Measurements from ENCODE around the gene INO80C.
"Not testable (repeated sequence)": the region's sequence is repeated elsewhere in the genome, so short reads cannot be mapped to it uniquely, and the experiment has no call there.

Gene INO80C

GRCh38 chr18:35487525-35487924, 10.2 kb downstream of the INO80C start:
- DNase-seq: not testable (repeated sequence)

- no peak for DNase-seq
Measured at GRCh38 chr18:35485852-35486251, 11.9 kb downstream of the INO80C start.

- DNase-seq: no peak
Measured at GRCh38 chr18:35484034-35484433, 13.7 kb downstream of the INO80C start.

- no peak for DNase-seq
Measured at GRCh38 chr18:35481960-35482366, 15.8 kb downstream of the INO80C start.

GRCh38 chr18:35479911-35480586, 17.7 kb downstream of the INO80C start:
- DNase-seq: no peak

- no peak for DNase-seq
Measured at GRCh38 chr18:35478520-35479435, 19.0 kb downstream of the INO80C start.

GRCh38 chr18:35477974-35478373, 19.8 kb downstream of the INO80C start:
- DNase-seq: no peak

GRCh38 chr18:35477497-35477896, 20.3 kb downstream of the INO80C start:
- DNase-seq: no peak

GRCh38 chr18:35474884-35475283, 22.9 kb downstream of the INO80C start:
- no peak for DNase-seq

GRCh38 chr18:35473562-35473961, 24.2 kb downstream of the INO80C start:
- DNase-seq: no peak

GRCh38 chr18:35470435-35470834, 27.3 kb downstream of the INO80C start:
- DNase-seq: no peak

- no peak for DNase-seq
Measured at GRCh38 chr18:35469725-35470124, 28.0 kb downstream of the INO80C start.

- no peak for DNase-seq
Measured at GRCh38 chr18:35468711-35469110, 29.0 kb downstream of the INO80C start.

- DNase-seq: no peak
Measured at GRCh38 chr18:35467624-35468016, 30.1 kb downstream of the INO80C start.

GRCh38 chr18:35466815-35467623, 30.7 kb downstream of the INO80C start:
- no peak for DNase-seq

GRCh38 chr18:35466334-35466733, 31.4 kb downstream of the INO80C start:
- no peak for DNase-seq

GRCh38 chr18:35465329-35465728, 32.4 kb downstream of the INO80C start:
- DNase-seq: no peak

- no peak for DNase-seq
Measured at GRCh38 chr18:35464831-35465279, 32.9 kb downstream of the INO80C start.

- DNase-seq: no peak
Measured at GRCh38 chr18:35463827-35464226, 33.9 kb downstream of the INO80C start.

GRCh38 chr18:35463050-35463449, 34.7 kb downstream of the INO80C start:
- no peak for DNase-seq

- DNase-seq: no peak
Measured at GRCh38 chr18:35460736-35461161, 37.0 kb downstream of the INO80C start.

GRCh38 chr18:35459997-35460396, 37.8 kb downstream of the INO80C start:
- DNase-seq: no peak

All from effector CD4-positive, alpha-beta T cell (primary cell).